Activated T-helper 1 cell treated with Interleukin-2 at 50 U/mL for 16 hours (primary cell): ENCODE results near the gene KCTD16.

Experiments used
- DNase-seq: peaks from one replicate; pipeline ENCODE4 v3.0.0-alpha.2; 2020; ENCODE audit warnings: low read depth

Gene KCTD16

GRCh38 chr5:144166696-144167095 lies 4.0 kb upstream of the KCTD16 start:
- DNase-seq: no peak

GRCh38 chr5:144167998-144168397 lies 2.7 kb upstream of the KCTD16 start:
- DNase-seq: no peak

DNA sequence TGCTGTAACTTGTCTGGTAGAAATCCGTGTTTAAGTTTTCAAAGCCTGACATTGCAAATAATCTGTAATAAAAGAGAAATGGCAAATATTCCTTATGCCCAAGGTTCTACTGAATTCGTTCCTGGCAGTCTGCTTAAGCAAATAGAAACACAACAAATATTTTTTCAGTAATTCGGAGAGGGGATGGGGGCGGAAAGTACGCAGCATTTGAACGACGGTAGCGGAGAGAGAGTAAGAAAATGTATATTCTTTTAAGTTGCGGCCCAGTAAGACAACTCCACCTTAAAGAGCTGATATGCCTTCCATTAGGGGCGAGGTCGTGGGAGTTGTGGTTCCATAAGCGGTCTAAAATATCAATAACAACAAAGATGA lies 783 bp upstream of the KCTD16 start:
- no peak for DNase-seq

GRCh38 chr5:144173766-144174165 lies 3.1 kb downstream of the KCTD16 start:
- no peak for DNase-seq

- no peak for DNase-seq
Observed at GRCh38 chr5:144177548-144177947, 6.9 kb downstream of the KCTD16 start.

GRCh38 chr5:144179226-144179625 lies 8.6 kb downstream of the KCTD16 start:
- DNase-seq: no peak

DNA sequence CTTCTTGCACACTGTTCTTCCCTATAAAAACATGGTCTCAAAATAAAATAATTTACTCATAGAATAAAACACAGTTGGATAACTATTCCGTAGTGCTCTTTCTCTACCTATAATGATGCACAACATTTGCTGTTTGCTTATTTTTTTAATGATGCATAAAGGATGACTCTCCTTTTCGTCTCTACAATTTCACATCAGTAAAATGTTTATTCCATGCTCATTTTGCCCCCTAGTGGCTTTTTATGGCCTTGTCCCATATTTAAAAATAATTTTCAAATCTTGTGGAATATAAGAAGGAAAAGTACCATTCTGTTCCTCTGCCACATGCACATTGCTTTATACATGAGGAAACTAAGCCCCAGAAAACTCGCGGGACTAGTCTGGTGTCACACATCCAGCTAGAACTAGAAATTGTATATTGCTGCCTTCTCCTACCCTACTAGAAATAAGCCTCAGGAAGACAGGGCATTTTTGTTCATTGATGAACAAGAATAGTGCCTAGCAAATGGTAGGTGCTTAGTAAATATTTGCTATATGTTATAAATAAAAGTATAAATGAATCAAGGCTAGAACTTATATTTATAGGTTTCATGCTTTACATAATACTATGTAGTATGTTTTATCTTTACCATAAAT lies 12.7 kb downstream of the KCTD16 start:
- no peak for DNase-seq

DNA sequence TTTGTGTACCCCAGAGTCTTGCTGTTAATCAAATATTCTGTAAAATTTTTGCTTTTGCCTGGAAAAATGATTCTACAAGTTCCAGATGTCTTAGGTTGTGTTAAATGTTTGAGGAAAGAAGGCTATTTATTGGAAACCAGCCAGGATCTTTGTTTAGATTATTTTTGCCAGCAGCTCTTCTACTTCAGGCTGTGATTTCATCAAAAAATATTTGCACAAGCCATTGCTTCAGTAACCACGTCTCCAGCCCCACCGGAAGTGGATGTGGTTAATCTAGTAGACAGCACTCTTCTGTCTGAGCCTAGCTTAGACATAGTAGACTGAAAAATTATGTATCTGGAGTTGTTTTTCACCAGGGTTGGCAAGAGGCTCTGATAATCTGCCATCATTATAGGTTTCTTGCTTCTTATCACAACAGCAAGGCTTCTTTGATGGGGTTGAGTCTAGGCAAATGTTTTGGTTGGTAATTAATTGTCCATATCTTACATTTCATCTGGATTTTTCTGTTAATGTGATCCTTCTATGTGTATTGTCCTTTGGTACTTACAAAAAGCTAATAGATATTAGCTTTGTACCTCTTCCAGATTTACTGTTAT lies 17.1 kb downstream of the KCTD16 start:
- DNase-seq: peak; percentile 64

- peak; percentile 62 for DNase-seq
Observed at GRCh38 chr5:144189800-144190429, 19.2 kb downstream of the KCTD16 start.

GRCh38 chr5:144191531-144191930 lies 20.9 kb downstream of the KCTD16 start:
- DNase-seq: no peak

- no peak for DNase-seq
Observed at GRCh38 chr5:144191998-144192397, 21.3 kb downstream of the KCTD16 start.

DNA sequence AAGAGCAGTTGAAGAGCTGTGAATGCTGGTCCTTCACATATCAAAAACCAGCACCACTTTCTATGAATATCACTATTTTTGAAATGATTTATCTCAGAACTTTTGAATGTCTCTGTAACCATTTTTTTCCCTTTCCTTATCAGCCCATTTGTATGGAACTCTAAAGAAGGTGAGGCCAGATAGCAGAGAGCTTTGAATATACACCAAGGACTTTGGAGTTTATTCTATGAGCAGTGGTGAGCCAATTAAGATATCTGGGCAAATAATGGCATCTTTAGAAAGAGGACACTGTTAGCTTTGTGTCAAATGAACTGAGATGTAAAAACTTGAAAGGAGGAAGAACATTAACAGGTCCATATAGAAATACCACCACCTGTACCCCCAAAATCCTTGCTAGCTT lies 22.0 kb downstream of the KCTD16 start:
- no peak for DNase-seq

GRCh38 chr5:144194144-144194543 lies 23.5 kb downstream of the KCTD16 start:
- no peak for DNase-seq

DNA sequence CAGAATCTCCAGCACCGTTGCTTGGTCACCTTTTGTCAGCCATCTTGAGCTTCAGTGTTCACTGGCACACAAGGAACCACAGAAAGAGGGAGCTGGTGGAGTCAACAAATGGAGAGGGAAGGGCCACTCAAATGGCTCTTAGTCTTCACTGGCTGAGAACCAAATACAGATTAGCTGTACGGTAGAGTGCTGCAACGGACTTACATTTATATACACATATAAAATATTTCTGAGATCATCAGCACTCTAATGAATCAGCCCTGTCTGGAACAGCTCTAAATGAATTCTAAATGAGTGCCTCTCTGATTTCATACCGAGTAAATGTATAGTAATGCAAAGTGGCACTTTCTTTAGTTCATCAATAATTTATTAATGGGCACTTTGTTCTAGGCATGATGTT lies 24.8 kb downstream of the KCTD16 start:
- no peak for DNase-seq

- no peak for DNase-seq
Observed at GRCh38 chr5:144196612-144197011, 25.9 kb downstream of the KCTD16 start.

DNA sequence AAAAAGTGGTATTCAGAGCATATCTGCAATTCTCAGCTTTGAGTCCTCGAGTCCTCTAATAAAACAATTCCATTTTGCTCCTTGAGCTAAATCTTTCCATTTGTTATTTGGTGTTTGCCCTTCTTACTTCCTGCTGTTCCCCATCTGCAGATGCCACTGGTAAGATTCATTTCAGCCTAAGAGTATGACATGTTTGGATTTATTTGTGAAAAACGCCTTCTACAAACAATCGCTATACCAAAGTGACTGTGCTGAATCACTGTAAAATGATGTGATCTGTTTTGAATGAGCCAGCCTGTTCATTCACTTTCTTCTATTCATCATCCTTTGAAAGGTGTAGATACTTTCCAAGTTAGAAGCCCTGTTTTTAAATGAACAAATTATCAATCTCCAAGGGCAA lies 27.7 kb downstream of the KCTD16 start:
- no peak for DNase-seq

GRCh38 chr5:144201588-144201987 lies 30.9 kb downstream of the KCTD16 start:
- DNase-seq: no peak

DNA sequence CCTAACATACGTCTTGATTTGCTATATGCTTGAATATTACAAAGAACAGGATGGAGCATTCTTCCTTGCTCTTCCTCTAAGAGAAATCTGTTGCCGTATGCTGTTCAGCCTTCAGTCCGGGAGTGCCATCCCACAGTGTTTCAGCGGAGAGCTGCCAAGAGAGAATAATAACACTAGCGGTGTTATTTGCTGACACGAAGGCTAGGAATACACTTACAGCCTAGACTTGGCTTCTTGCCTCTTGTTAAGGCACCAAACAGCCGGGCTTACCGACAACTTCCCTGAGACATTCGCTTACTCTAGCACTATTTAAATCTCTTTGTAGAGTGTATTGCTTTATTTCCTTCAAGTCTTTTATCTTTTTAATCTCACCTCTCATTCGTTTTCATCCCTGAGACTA lies 31.4 kb downstream of the KCTD16 start:
- no peak for DNase-seq

DNA sequence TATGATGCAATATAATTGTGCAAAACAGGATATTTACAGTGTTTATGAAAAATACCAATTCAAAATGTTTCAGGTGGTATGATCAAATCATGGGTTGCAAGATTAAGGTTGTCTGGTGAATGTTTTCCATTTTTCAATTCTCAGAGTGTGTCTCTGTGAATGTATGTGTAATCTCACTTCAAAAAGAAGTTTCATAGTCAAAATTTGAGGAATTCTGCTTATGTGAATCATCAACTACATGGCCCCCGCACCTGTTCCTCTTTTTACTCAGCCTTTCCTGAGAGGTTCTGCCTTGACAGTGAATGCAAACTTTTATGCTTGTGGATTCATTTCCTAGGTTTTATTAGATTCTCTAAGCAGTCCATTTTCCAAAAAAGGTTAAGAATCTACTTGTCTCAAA lies 32.1 kb downstream of the KCTD16 start:
- DNase-seq: no peak

DNA sequence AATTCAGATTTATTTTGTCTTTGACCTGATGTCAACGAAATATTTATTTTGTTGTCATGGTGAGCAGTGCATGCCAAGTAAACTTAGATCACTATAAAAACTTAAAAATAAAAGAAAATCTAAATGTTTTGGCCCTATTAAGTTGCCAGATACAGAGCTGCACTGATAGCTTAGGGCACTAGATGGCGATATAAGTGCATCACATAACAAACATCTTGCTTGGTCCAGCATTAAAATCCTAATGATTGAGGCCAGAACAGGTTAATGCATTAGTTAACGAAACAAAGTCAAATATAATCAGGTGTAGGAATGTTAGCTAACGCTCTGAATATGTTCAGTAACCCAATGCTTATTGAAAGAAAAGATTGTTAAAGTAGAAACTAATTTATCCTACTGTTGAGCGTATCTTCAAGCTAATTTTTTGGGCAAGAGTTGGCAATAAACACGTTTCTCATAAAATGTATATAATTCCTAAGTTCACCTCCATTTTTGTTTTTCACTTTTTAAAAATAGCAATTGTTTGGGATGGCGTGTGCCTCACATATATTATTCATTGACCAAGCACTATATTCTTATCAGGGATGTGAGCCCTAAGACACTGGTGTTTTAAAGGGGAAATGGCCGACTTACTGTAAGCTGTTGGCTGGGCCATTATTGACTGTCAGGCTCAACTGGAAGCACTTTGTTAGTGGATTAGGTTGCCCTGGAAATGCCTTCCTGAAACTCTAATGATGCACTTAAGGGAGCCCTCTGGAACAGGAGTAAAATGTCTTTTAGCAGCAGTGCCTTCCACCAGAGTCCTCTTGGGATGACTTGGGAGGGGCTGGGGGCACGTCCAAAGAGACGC lies 33.3 kb downstream of the KCTD16 start:
- no peak for DNase-seq

- DNase-seq: no peak
Observed at GRCh38 chr5:144205141-144205551, 34.5 kb downstream of the KCTD16 start.

- no peak for DNase-seq
Observed at GRCh38 chr5:144206141-144206540, 35.5 kb downstream of the KCTD16 start.

DNA sequence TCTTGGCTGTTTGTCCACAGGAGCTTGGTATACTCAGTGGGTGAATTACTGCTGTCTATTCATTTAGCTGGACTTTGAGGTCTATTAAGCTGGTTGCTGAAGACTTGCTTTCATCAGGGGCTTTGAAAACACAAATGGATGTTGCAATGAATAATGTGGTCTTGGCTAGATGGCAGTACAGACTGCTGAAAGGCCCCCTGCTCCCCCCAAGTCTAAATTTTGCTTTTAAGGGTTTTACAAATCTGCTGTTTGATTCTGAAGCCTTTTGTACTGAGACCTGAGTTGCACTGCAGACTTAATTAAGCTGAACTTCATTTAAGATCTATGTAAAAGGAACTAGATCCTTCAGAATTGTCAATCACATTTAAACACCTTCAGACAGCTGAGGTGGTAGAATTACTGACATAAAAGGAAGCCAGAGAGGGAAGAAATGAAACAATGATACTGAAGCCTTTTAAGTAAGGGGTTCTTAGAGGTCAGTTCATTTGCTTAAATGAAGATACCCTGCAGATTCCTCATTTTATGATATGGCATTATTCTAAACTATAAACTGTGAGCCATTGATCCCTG lies 37.3 kb downstream of the KCTD16 start:
- no peak for DNase-seq
